GM21717 (cell line): Measurements from ENCODE around the gene ANKRD7.
A peak's percentile ranks its signal among the peaks of the same experiment; 100 is the strongest.

Experiments
- ATAC-seq: cut with Tn5 transposase; IDR thresholded peaks from one replicate; pipeline ENCODE4 v1.9.1; 2021; ENCODE audit warnings: mild to moderate bottlenecking, moderate library complexity; ENCODE audit not compliant: unreplicated experiment

Gene ANKRD7

DNA sequence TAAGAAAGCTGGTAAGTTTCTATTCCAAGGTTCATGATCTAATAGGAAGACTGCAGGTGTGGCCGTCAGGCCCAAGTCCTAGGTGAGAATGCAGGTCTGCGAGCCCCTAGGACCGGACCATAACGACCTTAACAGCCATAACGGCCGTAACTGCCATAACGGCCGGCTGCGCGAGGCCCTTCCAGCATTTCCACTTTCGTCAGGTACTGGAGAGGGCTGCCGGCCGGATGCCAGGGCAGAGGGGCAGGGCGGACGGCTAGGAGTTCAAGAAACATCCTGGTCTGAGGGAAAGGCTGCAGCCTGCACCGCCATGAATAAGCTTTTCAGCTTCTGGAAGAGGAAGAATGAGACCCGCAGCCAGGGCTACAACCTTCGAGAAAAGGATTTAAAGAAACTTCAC lies at the start of gene ANKRD7:
ANKRD7 (plus strand) TSS at position 184 of the 400 bp plus-strand sequence; CDS start at position 311, 127 bp downstream.
- no peak for ATAC-seq

GRCh38 chr7:118175740-118176139 lies 48.8 kb upstream of the ANKRD7 start:
- ATAC-seq = no peak

DNA sequence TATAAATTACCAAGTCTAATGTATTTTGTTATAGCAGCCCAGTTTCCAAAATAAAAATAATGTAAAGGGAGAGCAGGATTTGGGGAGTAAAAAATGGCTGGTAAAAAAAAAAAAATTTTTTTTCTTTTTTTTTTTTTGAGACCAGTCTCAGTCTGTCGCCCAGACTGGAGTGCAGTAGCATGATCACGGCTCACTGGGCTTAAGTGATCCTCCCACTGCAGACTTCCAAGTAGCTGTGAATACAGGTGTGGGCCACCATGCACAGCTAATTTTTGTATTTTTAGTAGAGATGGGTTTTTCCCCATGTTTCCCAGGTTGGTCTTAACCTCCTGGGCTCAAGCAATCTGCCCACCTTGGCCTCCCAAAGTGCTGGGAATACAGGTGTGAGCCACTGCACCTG lies 45.3 kb upstream of the ANKRD7 start:
- ATAC-seq = no peak

GRCh38 chr7:118182593-118183427 lies 41.7 kb upstream of the ANKRD7 start:
- no peak for ATAC-seq

DNA sequence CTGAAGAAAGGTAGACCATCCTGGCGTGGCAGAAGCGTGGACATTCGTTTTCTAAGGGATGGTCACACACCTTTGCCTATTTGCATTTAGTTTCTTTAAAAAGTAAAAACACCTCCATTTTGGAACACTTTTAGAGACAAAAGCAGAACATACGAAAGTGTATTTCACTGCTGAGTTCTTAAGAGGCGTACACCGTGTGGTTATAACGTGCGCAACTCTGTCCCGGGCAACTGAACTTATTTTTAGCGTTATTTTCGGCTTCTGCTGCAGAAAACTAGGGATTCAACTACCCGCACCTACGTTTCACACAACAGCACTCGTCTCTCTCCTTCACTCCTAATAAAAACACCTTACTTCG lies 41.1 kb upstream of the ANKRD7 start:
- peak; percentile 2 for ATAC-seq

GRCh38 chr7:118183786-118184564 lies 40.5 kb upstream of the ANKRD7 start, which contains the start of gene LSM8:
Gene LSM8, plus strand, starts transcription at chr7:118184164. Its CDS starts 60 bp downstream, at chr7:118184224.
- ATAC-seq = peak; percentile 97

DNA sequence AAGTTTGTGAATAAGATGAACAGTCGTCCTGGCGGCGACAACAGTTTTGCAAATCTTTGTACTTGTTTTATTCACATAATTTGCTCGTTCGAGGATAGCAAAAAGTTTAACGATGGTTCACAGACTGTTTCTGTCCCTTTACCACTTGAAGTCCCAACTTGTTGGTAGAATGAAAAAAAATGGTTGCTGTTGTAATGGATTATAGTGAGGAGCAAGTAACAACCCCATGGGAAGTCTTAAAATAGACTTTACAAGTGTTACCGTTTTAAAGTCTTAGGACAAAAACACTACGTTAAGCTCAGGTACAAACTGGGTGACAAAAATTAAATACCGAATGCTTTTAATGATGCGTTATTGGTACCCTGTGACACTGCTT lies 40.0 kb upstream of the ANKRD7 start:
- no peak for ATAC-seq

GRCh38 chr7:118185163-118185860 lies 39.2 kb upstream of the ANKRD7 start:
- no peak for ATAC-seq

DNA sequence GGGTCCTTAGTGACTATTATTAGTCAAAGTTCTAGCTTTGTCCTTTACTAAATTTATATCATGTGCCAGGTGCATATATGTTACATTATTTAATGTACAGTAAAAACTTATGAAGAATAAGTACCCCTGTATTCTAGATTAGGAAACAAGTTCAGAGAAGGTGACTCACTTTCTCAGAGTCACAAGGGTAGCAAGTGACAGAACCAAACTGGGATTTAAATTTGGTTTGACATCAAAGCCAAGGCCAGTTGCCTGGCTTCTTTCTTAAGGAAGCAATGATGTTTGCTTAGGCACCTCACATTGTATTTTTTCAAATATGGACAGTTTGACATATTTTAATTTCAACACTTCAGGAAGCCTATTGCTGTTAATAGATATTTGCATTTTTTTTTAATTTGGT lies 38.0 kb upstream of the ANKRD7 start:
- no peak for ATAC-seq

GRCh38 chr7:118194571-118194970 lies 29.9 kb upstream of the ANKRD7 start:
- no peak for ATAC-seq

DNA sequence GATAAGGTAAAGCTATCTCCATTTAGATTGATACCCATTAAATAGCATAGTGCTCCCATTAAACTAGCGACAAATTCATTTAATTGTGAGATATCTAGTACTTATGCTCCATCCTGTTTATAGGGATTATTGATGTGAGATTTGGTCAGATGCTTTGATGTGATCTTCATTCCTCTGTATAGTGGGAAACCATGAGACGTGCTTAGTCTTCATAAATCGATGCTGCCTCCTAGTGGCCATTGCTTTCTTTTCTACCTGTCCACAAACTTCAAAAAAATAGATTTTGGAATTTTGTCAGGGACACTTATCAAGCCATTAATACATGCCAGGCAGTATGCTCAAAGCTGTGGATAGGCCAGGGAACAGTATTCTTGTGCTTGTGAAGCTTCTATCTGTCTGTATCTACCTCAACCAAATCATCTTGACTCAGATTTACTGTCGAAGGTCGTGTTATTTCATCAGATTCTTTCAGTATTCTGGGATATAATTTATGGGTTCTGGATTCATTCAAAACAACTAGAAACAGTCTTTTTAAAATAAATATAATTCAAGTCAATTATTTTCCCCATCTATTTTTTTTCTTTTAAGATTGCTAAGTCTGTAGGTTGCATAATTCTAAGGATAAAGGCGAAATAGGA lies 28.5 kb upstream of the ANKRD7 start:
- peak; percentile 89 for ATAC-seq

- ATAC-seq = no peak
Measured at GRCh38 chr7:118202061-118202460, 22.4 kb upstream of the ANKRD7 start.

DNA sequence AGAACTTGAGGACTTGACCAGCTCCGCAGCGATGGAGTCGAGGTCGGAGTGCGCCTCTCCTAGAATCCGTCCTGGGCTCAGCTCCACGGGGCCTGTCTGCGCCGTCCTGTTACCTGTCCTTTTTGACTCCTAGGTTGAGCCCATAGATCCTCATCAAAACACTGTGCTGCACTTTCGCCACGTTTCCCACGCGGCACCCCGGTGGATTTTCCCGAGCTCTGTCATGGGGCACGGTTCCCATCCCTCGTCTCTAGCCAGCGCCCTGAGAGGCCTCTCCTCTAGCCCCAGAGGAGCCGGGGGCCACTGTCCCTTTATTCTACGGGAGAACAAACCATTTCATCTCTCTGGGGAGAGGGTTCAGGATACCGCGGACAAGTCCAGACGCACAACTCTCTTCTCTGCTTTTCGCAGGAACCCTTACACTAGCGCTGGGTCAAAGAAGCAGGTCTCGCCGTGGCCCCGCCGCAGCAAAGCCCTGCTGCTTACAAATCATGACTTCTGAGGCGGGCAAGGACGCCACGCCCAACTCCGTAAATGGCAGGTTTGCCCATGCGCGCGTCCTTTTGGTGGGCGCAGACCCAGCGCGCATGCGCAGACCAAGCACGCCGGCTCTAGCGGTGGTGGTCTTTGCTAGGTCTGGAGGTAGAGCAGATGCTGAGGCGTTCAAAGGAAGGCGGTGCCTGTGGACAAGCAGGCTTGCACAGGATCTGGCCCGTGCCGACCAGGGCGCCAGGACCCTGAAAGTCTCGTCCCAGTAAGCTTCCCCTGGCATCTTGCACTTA lies 10.3 kb upstream of the ANKRD7 start:
- peak; percentile 97 for ATAC-seq

DNA sequence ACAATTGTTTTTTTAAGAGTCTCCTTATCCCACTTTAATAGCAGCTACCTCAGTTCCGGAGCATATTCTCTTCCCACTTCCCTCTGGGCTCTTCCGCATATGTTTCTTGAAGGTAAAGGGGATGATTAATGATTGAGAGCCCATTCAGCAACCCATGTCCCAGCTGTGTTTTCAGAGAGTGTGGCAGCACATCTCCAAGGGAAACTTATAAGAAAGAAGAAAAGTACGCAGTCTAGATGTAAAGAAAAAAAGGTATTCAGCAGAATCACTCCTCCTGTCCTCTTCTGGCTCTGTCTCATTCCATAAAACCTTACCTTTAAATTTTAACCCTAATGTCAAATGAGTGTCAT lies 9.7 kb upstream of the ANKRD7 start:
- ATAC-seq = peak; percentile 11

GRCh38 chr7:118217210-118217619 lies 7.3 kb upstream of the ANKRD7 start:
- ATAC-seq = no peak

DNA sequence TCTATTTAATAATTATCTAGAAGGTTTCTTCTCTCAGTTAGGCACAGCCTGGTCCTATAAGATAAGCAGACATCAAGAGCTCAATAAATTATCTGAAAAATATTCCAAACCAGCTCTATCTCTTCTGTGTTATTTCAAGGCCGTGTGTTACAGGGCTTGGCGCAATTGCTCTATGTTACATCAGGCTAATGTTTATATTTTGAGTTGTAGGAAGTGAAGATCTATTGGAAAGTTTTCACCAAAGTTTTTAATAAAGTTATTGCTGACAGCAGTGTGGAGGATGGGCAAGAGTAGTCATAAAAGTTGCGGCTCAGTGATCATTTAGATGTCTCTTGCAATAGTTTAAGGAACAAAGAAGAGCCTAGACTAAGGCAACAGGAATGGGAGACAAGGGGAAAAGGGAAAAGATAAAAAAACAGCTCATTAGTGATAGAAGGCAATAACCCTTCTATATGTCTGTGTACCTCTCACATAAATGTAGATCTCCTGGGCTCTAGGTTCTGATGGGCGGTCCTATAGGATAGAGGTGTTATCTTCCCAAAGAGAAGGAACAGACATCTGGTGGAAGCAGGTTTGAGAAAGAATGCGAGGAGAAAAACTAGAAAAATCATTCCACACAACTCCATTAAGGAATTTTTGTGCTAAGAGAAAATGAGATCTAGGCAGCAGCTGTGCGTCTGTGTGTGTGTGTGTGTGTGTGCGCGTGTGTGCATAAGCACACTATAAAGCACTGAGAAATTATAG lies 5.9 kb upstream of the ANKRD7 start:
- ATAC-seq = no peak

DNA sequence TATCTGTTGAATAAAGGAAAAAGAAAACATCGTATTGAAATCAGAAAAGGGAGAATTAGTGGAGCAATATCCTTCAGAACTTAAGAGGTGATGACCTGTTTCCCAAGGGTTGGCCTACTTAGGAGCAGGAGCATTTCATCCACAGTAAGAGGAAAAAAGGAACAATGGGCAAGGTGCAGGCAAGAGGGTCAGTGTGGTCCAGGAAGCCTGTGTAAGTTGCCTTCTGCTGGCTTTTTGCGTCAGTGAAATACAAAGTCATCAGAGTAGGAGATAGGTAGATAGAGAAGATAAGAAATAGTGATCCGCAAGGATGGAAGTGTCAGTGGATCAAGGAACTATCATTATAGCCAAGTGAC lies 5.4 kb upstream of the ANKRD7 start:
- ATAC-seq = no peak

GRCh38 chr7:118220583-118220982 lies 3.9 kb upstream of the ANKRD7 start:
- no peak for ATAC-seq

- no peak for ATAC-seq
Measured at GRCh38 chr7:118222591-118222990, 1.9 kb upstream of the ANKRD7 start.

DNA sequence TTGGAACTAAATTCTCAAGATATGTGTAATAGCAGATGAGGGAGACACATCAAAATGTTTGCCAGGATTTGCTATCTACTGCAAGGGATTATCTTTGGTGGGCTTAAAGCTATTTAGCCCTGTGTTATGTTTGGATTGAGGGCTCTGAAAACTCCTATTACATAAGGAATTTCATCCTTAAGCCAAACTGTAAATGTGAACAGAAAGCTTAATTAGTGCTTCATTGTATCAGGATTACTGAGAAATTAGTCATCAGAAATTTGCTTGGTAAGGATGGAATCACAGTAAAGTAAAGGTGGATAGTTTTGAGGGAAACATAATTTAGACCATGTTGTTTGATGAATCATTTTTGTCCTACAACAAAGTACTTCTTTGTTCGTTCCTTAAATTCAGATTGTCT lies 8.3 kb downstream of the ANKRD7 start:
- no peak for ATAC-seq
